Hepatocyte (in vitro differentiated cells): Measurements from ENCODE around the gene SC5D. TPM values are rescaled to one million over a fixed set of nuclear protein-coding genes. Genes with fewer than 3 reads are reported as not detected.

Experiments used
- DNase-seq: peaks from one replicate; pipeline ENCODE4 v3.0.0-alpha.2; 2016; ENCODE audit warnings: low spot score
- H2AFZ ChIP-seq: fragments of 200-600 bp; sonication (generic); 2 replicates; pipeline ENCODE4 v1.6.0; 2016; ENCODE audit warnings: antibody characterized with exemption, mild to moderate bottlenecking
- H3K27ac ChIP-seq: fragments of 200-600 bp; sonication (generic); 2 replicates; pipeline ENCODE4 v1.5.1; 2016; ENCODE audit warnings: mild to moderate bottlenecking
- H3K27me3 ChIP-seq: fragments of 200-600 bp; sonication (generic); 2 replicates; pipeline ENCODE4 v1.6.1; 2016
- H3K36me3 ChIP-seq: fragments of 200-600 bp; sonication (generic); replicated peaks from 2 replicates; pipeline ENCODE4 v1.5.1; 2016; ENCODE audit warnings: low read depth; ENCODE audit not compliant: insufficient read depth
- H3K4me1 ChIP-seq: fragments of 200-600 bp; sonication (generic); 2 replicates; pipeline ENCODE4 v1.5.1; 2016; ENCODE audit warnings: mild to moderate bottlenecking, moderate library complexity; ENCODE audit not compliant: insufficient read depth
- H3K4me2 ChIP-seq: fragments of 200-600 bp; sonication (generic); 2 replicates; pipeline ENCODE4 v1.6.0; 2016
- H3K4me3 ChIP-seq: fragments of 200-600 bp; sonication (generic); 2 replicates; pipeline ENCODE4 v1.5.1; 2016; ENCODE audit warnings: mild to moderate bottlenecking
- H3K79me2 ChIP-seq: fragments of 200-600 bp; sonication (generic); 2 replicates; pipeline ENCODE4 v1.6.0; 2017; ENCODE audit warnings: mild to moderate bottlenecking
- H3K9me2 ChIP-seq: fragments of 200-600 bp; sonication (generic); replicated peaks from 2 replicates; pipeline ENCODE4 v1.6.0; 2017; ENCODE audit warnings: mild to moderate bottlenecking; ENCODE audit not compliant: insufficient read depth
- H3K9me3 ChIP-seq: fragments of 200-600 bp; sonication (generic); 2 replicates; pipeline ENCODE4 v1.5.1; 2016; ENCODE audit warnings: low read depth, mild to moderate bottlenecking
- H4K20me1 ChIP-seq: fragments of 200-600 bp; sonication (generic); 2 replicates; pipeline ENCODE4 v1.6.0; 2016; ENCODE audit warnings: mild to moderate bottlenecking; ENCODE audit not compliant: insufficient read depth, poor library complexity, severe bottlenecking
- EZH2 ChIP-seq: fragments of 200-600 bp; sonication (generic); IDR thresholded peaks from 2 replicates; pipeline ENCODE4 v1.6.1; 2016; ENCODE audit warnings: antibody characterized with exemption, mild to moderate bottlenecking, borderline replicate concordance
- EZH2phosphoT487 ChIP-seq: fragments of 200-600 bp; sonication (generic); IDR thresholded peaks from one replicate; pipeline ENCODE4 v1.6.1; 2018; ENCODE audit warnings: antibody characterized with exemption, mild to moderate bottlenecking, low read depth, moderate library complexity; ENCODE audit not compliant: unreplicated experiment, severe bottlenecking
- WGBS: methylation state at CpG from one replicate; pipeline ENCODE4 v1.1.6; 2016; ENCODE audit warnings: low lambda C conversion rate; ENCODE audit errors: missing lambda C conversion rate; 5-methylcytosine and 5-hydroxymethylcytosine counted together
- polyA plus RNA-seq: library from polyadenylated mRNA; unstranded; fragments of >200 nt; fragmentation: Nextera tagmentation; extraction: Ambion mirVana; gene quantifications from 2 replicates; pipeline ENCODE4 v1.2.1, GENCODE V29; 2016
- total RNA-seq: library from RNA; depleted of rRNA; stranded (reverse); fragments of >200 nt; gene quantifications from 2 replicates; pipeline ENCODE4 v1.2.3, GENCODE V29; 2014
- TF ChIP-seq, protein P1 (sequence below): fragments of 200-600 bp; sonication (generic); IDR thresholded peaks from 2 replicates; pipeline ENCODE4 v1.5.1; 2016; ENCODE audit warnings: antibody characterized with exemption, mild to moderate bottlenecking; ENCODE audit not compliant: poor library complexity

Gene SC5D
- total and polyA plus RNA-seq, 2 experiments from 2014 or later = 124 to 164 TPM

DNA sequence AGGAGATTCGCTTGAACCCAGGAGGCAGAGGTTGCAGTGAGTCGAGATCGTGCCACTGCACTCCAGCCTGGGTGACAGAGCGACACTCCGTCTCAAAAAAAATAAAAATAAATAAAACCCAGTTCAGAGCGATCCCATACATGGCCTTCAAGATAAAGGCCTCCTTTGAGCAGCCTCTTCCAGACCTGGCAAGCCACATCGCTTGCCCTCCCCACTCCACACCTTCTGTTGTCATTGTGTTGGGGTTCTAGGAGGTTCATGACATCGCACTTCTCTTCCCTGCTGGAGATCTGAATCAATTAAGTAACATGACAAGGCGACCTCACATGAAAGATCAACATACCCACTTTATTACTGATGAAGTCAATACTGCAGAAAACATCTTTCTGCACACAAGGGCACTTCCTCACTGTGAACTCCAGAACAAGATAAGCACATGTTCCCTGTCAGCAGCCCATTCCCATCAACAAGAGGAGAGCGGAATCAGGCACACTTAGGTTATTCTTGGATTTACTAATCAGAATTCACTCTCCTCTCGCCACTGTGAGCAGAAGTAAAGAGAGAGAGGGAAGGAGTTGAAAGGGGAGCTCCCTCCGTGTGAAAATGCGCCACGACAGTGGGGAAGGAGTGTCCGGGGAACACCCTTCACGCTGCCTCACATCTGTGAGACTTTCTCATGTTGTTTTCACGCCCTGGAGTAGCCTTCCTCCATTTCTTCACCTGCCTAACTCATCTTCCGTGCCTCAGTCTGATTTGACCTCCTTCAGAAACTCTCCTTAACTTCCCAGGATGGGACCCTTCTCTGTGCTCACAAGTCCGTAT is 38.3 kb downstream of the SC5D start:
- H3K27me3 ChIP-seq = peaks cover 6% of the 10 kb centered on the region
- TF ChIP-seq EZH2 (no peak), EZH2phosphoT487 (no peak)
- TF ChIP-seq, protein P1, sequence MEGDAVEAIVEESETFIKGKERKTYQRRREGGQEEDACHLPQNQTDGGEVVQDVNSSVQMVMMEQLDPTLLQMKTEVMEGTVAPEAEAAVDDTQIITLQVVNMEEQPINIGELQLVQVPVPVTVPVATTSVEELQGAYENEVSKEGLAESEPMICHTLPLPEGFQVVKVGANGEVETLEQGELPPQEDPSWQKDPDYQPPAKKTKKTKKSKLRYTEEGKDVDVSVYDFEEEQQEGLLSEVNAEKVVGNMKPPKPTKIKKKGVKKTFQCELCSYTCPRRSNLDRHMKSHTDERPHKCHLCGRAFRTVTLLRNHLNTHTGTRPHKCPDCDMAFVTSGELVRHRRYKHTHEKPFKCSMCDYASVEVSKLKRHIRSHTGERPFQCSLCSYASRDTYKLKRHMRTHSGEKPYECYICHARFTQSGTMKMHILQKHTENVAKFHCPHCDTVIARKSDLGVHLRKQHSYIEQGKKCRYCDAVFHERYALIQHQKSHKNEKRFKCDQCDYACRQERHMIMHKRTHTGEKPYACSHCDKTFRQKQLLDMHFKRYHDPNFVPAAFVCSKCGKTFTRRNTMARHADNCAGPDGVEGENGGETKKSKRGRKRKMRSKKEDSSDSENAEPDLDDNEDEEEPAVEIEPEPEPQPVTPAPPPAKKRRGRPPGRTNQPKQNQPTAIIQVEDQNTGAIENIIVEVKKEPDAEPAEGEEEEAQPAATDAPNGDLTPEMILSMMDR = no peak
- DNase-seq = no peak
- no peaks in the 10 kb centered on the region for H3K36me3 ChIP-seq
- no peaks in the 10 kb centered on the region for H3K9me3 ChIP-seq
- H3K4me2 ChIP-seq = no peak overlapping the region
- 92% methylated on average over 19 of the region's 19 CpGs for WGBS
- H3K79me2 ChIP-seq = no peaks in the 10 kb centered on the region
- H3K4me3 ChIP-seq = no peak overlapping the region
- no peaks in the 10 kb centered on the region for H3K9me2 ChIP-seq
- H2AFZ ChIP-seq = no peak overlapping the region
- no peak overlapping the region for H3K27ac ChIP-seq
- no peaks in the 10 kb centered on the region for H4K20me1 ChIP-seq
- H3K4me1 ChIP-seq = no peaks in the 10 kb centered on the region

DNA sequence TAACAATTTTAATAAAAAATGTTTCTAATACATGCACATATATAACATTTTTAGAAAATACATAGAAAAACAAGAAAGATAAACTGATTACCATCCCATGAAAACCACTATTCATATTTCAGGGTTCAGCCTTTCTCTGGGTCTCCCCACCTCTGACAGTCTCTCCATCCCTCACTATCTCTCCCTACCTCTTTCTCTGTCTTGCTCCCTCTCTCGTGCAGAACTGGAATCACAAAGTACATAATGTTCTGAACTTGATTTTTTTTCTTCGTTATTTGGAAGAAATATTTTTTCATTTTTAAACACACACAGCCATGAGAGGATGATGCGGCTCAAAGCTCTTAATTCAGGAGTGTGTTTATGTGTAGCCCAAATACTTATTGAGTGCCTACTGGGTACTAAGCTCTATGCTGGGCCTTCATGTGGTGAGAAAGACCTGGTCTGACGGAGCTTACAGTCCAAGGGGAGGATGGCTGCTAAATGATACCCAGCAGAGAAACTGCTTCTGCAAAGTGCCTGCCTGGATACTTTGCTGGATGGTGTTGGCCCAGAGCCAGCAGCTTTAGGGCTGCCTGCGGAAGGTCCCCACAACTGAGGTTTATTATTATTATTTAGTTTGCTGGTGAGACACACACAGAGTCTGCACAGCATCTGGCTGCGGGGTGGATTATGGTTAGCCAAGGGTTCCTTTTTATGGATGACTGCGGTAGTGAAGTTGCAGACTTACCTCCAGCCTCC is 42.6 kb downstream of the SC5D start:
- H3K4me2 ChIP-seq = no peak overlapping the region
- TF ChIP-seq, protein P1 = peak; percentile 14
- no peak for TF ChIP-seq EZH2
- H3K36me3 ChIP-seq = no peaks in the 10 kb centered on the region
- WGBS = 68% methylated on average over 7 of the region's 7 CpGs
- H3K27me3 ChIP-seq = no peaks in the 10 kb centered on the region
- no peaks in the 10 kb centered on the region for H4K20me1 ChIP-seq
- H3K4me3 ChIP-seq = no peak overlapping the region
- no peaks in the 10 kb centered on the region for H3K9me2 ChIP-seq
- H3K79me2 ChIP-seq = no peaks in the 10 kb centered on the region
- H3K27ac ChIP-seq = no peak overlapping the region
- H3K9me3 ChIP-seq = no peaks in the 10 kb centered on the region
- no peak overlapping the region for H2AFZ ChIP-seq
- no peak for DNase-seq
- no peaks in the 10 kb centered on the region for H3K4me1 ChIP-seq

- H3K36me3 ChIP-seq = no peaks in the 10 kb centered on the region
- H3K27me3 ChIP-seq = no peaks in the 10 kb centered on the region
- no peak overlapping the region for H3K4me3 ChIP-seq
- no peak for TF ChIP-seq EZH2phosphoT487
- TF ChIP-seq, protein P1 = no peak
- no peak for TF ChIP-seq EZH2
- H3K4me2 ChIP-seq = no peak overlapping the region
- no peaks in the 10 kb centered on the region for H3K4me1 ChIP-seq
- no peaks in the 10 kb centered on the region for H4K20me1 ChIP-seq
- no peak for DNase-seq
- no peak overlapping the region for H3K27ac ChIP-seq
- no peaks in the 10 kb centered on the region for H3K9me2 ChIP-seq
- 79% methylated on average over 6 of the region's 6 CpGs for WGBS
- no peak overlapping the region for H2AFZ ChIP-seq
- H3K79me2 ChIP-seq = no peaks in the 10 kb centered on the region
- H3K9me3 ChIP-seq = no peaks in the 10 kb centered on the region
Observed at GRCh38 chr11:121336279-121336937, 43.8 kb downstream of the SC5D start.
